Stimulated activated naive B cell treated with anti-CD40 and anti-IgM and Interleukin-4, amounts not matched to agents 10 μg/mL and 1 μg/mL and 100 μg/mL, for 72 hours (primary cell): ENCODE measurements around the gene TSC22D1.
"Not testable (repeated sequence)": the region's sequence is repeated elsewhere in the genome, so short reads cannot be mapped to it uniquely, and the experiment has no call there.

ENCODE experiments used
- ATAC-seq, 2 donors: fragments of 150-1000 bp; cut with Tn5 transposase; replicated peaks; 2 replicates each; pipeline ENCODE4 v1.10.0; 2021; ENCODE audit warnings: moderate library complexity in 1 of 2
- DNase-seq: peaks from one replicate; pipeline ENCODE4 v3.0.0; 2021
- H3K27ac Mint-ChIP-seq: one replicate; pipeline ENCODE4 v1.8.0; 2022; ENCODE audit warnings: mild to moderate bottlenecking, mixed read lengths
- H3K27me3 Mint-ChIP-seq, 2 donors: one replicate each; pipeline ENCODE4 v1.8.0; 2022; ENCODE audit warnings: mixed read lengths in 2 of 2
- H3K36me3 Mint-ChIP-seq, 2 donors: one replicate each; pipeline ENCODE4 v1.8.0; 2022; ENCODE audit warnings: mixed read lengths in 2 of 2, mild to moderate bottlenecking in 1 of 2
- H3K4me1 Mint-ChIP-seq, 2 donors: one replicate each; pipeline ENCODE4 v1.8.0; 2022; ENCODE audit warnings: mixed read lengths in 2 of 2, mild to moderate bottlenecking in 1 of 2
- H3K4me3 Mint-ChIP-seq, 2 donors: one replicate each; pipeline ENCODE4 v1.8.0; 2022; ENCODE audit warnings: mild to moderate bottlenecking in 2 of 2, mixed read lengths in 2 of 2, moderate library complexity in 1 of 2
- H3K9me3 Mint-ChIP-seq, 2 donors: one replicate each; pipeline ENCODE4 v1.8.0; 2022; ENCODE audit warnings: mixed read lengths in 2 of 2, mild to moderate bottlenecking in 1 of 2

Gene TSC22D1

DNA sequence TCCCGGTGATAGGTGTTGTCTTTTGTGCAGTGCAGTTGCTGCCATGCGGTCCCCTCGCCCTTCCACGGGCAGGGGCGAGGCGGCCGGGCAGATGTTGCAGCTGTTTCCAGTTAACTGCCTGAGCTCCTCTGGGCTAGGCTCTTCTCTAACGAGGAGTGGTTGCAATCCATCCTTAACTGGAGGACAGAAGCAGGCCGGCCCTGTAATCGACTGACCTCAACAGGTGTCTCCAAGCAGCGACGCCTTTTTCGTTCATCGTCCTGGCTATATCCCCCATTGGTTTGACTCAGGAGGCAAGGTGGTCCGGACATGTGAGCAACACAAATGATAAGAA is 1.9 kb upstream of the TSC22D1 start:
- ATAC-seq, result no peak
- peak overlapping the region; percentile 81 for H3K27ac Mint-ChIP-seq
- H3K4me3 Mint-ChIP-seq, result peak overlapping the region; percentile 93 to 97
- H3K9me3 Mint-ChIP-seq, result no peaks in the 10 kb centered on the region
- peaks cover 14 to 20% of the 10 kb centered on the region in 2 donors for H3K36me3 Mint-ChIP-seq
- DNase-seq, result no peak
- H3K4me1 Mint-ChIP-seq, result peaks cover 16 to 26% of the 10 kb centered on the region in 2 donors
- H3K27me3 Mint-ChIP-seq, result peaks cover 9 to 10% of the 10 kb centered on the region in 2 donors

DNA sequence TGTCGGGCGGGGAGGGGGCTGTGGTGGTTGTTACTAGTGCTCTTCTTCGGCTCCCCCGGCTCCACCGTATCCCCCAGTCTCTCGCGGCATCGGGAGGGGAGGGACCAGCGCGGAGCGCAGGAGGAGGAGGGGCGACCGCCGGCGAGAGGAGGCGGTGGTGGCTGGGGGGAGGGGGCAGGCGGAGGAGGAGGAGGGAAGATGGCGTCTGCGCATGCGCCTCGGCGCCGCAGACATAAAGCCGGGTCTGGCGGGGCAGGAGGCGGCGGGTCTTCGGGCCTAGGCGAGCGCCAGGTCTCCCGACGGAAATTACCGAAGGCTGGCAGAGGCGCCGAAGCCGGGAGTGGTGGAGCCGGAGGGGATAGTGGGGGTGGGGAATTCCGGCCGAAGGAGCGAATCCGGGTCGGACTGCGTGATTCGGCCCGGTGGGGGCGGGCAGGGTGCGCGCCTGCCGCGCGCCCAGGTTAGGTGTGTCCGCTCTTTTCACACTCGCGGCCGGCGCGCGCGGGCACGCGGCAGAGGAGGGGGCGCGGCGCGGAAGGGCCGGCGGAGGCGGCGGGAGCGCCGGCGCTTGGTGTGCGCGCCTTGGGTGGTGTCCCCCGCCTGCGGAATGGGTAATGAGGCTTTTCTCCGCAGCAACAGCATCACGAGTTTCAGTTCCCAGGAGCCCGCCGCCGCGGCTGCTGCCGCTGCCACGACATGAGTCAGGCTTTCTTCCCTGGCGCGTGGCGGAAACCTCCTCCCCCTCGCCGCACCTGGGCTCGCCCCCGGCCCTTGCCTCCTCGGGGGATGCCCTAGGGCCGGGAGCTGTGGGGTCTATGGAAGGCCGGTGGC is 1.3 kb upstream of the TSC22D1 start:
- peaks cover 9 to 10% of the 10 kb centered on the region in 2 donors for H3K27me3 Mint-ChIP-seq
- H3K9me3 Mint-ChIP-seq, result no peaks in the 10 kb centered on the region

DNA sequence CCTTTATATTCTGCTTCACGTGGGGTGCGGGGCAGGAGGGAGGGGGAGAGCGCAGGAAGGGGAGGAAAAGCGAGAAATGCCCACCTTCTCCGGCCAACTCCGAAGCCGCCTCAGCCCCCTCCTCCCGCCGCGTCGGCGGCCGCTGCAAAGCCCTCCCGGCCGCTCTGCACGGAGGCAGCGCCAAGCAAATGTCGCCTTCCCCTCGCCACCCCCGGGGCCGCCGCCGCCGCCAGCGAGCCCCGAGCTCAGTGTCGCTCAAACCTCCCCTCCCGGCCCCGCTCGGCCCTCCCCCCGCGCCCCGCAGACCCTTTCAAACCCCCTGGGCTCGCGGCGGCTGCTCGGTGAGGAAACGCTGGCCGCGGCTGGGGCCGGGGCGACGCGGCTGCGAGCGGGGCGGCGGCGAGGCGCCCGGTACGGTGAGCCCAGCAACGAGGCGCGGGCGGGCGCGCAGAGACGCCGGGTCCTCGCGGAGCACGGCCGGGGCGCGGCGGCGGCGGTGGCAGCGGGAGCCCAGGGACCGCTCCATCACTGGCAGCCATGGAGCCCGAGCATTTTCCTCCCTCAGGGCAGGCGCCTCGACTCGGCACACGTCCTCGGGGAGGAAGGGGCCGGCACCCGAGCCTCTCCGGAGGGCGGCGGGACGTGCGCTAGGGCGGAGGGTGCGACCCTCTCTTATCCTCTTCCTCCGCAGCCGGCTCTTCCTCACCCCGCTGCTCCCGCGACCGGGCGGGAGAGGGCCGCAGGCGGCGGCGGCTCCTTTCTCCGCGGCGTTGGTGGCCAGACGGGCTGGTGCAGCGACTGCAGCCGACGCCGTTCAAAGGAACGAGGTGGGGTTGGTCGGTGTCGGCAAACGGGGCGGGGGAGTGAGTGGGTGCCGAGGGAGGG is 463 bp upstream of the TSC22D1 start:
- peaks cover 9 to 10% of the 10 kb centered on the region in 2 donors for H3K27me3 Mint-ChIP-seq
- peaks cover 20 to 37% of the 10 kb centered on the region in 2 donors for H3K4me1 Mint-ChIP-seq
- H3K9me3 Mint-ChIP-seq, result no peaks in the 10 kb centered on the region
- peak; percentile 8 for DNase-seq
- peak overlapping the region; percentile 93 to 97 for H3K4me3 Mint-ChIP-seq
- H3K27ac Mint-ChIP-seq, result peak overlapping the region; percentile 96
- peak; percentile 20 to 40 for ATAC-seq
- peaks cover 14 to 30% of the 10 kb centered on the region in 2 donors for H3K36me3 Mint-ChIP-seq

More for the DNA sequence above, 1.3 kb upstream of the TSC22D1 start:
- peaks cover 14 to 24% of the 10 kb centered on the region in 2 donors for H3K36me3 Mint-ChIP-seq
- peak; percentile 91 for DNase-seq
- H3K27ac Mint-ChIP-seq, result peak overlapping the region; percentile 96
- ATAC-seq, result peak; percentile 74 to 77
- H3K4me3 Mint-ChIP-seq, result peak overlapping the region; percentile 93 to 97
- H3K4me1 Mint-ChIP-seq, result peaks cover 17 to 32% of the 10 kb centered on the region in 2 donors

DNA sequence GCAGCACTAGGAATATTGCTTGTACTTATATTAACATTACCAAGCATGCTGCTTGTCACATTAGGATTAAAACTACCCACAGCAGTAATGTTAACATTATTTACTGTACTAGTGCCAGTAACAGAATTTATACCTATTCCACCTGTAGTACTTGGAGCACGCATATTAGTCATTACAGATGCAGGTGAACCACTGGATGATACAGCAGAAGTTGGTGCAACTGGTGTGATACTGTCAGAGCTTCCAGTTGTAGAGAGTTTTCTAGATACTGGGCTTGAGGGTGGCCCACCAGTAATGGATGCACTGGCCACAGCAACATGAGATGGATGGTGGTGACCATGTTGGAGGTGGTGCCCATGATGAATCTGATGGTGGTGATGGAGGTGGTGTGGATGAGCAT is 1.1 kb downstream of the TSC22D1 start:
- Mint-ChIP-seq H3K36me3 (peaks cover 14 to 30% of the 10 kb centered on the region in 2 donors), H3K9me3 (no peaks in the 10 kb centered on the region), H3K27me3 (peaks cover 9 to 10% of the 10 kb centered on the region in 2 donors), H3K27ac (no peak overlapping the region), H3K4me3 (peak overlapping the region; percentile 93 to 97), H3K4me1 (peaks cover 20 to 37% of the 10 kb centered on the region in 2 donors)
- no peak for ATAC-seq
- DNase-seq, result no peak

DNA sequence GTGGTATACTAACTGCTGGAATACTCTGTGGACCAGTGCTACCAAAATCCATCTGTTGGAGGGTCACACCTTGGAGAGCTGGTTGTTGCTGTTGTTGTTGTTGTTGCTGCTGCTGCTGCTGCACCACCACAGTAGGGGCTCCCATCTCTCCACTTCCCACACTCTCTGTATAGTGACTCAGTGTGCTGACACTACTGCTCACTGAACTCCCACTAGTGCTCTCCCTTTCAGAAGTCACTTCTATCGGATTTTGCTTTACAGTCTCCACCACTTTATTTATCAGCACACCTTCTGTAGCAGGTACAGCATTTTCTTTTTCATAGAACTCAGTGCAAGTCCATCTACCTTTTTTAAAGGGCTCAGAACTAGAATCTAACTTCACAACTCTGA is 1.7 kb downstream of the TSC22D1 start:
- peaks cover 20 to 37% of the 10 kb centered on the region in 2 donors for H3K4me1 Mint-ChIP-seq
- ATAC-seq, result no peak
- H3K27ac Mint-ChIP-seq, result no peak overlapping the region
- no peak for DNase-seq
- H3K9me3 Mint-ChIP-seq, result no peaks in the 10 kb centered on the region
- peaks cover 14 to 30% of the 10 kb centered on the region in 2 donors for H3K36me3 Mint-ChIP-seq
- H3K27me3 Mint-ChIP-seq, result peaks cover 9 to 10% of the 10 kb centered on the region in 2 donors
- H3K4me3 Mint-ChIP-seq, result no peak overlapping the region

DNA sequence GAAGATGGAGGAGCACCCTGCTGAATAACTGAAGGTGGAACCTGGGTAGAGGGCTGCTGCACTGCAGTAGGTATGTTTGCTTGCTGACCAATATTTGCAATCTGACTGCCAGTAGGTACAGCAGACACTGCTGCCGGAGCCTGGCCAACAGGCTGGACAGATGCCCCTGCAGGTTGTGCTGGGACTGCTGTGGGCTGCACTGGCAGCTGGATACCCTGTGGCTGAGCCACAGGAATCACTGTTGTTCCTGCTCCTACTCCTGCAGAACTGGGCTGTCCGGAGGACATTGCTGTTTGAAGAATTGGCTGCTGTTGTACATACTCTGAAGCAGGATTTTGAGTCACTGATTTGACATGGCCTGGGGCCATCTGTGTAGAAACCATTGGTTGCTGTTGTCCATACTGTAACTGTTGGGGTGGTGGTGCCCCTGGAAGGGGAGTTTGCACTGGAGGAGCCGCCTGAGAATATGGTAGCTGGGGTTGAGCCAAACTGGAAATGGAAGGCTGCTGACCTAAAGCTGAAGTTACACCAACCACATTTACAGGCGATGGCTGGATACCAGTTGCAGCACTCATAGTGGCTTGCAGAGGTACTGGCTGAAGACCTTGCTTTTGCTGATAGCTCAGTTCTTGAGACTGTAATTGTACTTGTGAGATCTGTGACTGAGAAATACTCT is 2.2 kb downstream of the TSC22D1 start:
- no peak for ATAC-seq
- Mint-ChIP-seq H3K4me3 (no peak overlapping the region), H3K9me3 (no peaks in the 10 kb centered on the region), H3K27me3 (peaks cover 9 to 10% of the 10 kb centered on the region in 2 donors), H3K36me3 (peaks cover 14 to 30% of the 10 kb centered on the region in 2 donors), H3K4me1 (peaks cover 20 to 37% of the 10 kb centered on the region in 2 donors), H3K27ac (no peak overlapping the region)
- no peak for DNase-seq

DNA sequence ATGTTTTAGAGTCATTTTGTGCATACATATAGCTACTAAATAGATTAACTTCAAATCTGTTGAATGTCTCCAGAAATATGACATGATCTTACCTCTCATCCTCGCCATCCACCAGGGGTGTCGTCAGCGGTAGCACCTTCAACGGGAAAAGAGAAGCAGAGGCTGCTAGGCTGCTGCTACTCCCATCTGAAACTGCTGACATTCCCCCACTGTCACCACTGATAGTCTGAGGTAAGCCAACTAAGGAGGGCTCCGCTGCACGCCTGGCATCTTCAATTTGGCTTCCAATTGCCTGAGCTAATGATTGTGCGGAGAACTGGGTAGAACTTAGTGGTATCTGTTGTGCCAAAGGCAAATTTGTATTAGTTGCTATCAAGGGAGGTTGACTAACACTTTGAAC is 3.1 kb downstream of the TSC22D1 start:
- peaks cover 14 to 30% of the 10 kb centered on the region in 2 donors for H3K36me3 Mint-ChIP-seq
- peaks cover 16 to 32% of the 10 kb centered on the region in 2 donors for H3K4me1 Mint-ChIP-seq
- peaks cover 6 to 9% of the 10 kb centered on the region in 2 donors for H3K27me3 Mint-ChIP-seq
- no peaks in the 10 kb centered on the region for H3K9me3 Mint-ChIP-seq
- H3K4me3 Mint-ChIP-seq, result no peak overlapping the region
- no peak overlapping the region for H3K27ac Mint-ChIP-seq
- ATAC-seq (no peak), DNase-seq (no peak)

DNA sequence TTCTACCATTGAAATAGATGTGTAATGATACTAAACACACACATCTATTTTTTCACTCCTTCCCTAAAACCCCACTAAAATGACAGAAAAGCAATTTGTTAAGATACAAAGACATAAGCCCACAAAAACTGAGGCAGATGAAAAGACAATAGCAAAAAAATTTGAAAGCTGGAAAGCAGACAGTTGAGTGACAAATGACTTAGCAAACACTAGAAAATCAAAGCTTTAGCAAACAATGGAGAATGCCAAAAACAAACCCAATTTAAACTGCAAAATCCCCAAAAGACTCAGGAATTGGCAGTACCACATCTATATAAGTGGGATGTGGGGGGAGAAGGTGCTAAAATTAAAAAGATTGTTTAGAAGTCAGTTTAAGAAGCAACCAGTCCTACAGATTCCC is 9.5 kb downstream of the TSC22D1 start:
- DNase-seq (no peak), ATAC-seq (no peak)
- Mint-ChIP-seq H3K4me1 (peaks cover 0 to 5% of the 10 kb centered on the region in 2 donors), H3K36me3 (no peaks in the 10 kb centered on the region), H3K9me3 (no peaks in the 10 kb centered on the region), H3K27ac (no peak overlapping the region), H3K27me3 (peaks cover 0 to 3% of the 10 kb centered on the region in 2 donors), H3K4me3 (no peak overlapping the region)

DNA sequence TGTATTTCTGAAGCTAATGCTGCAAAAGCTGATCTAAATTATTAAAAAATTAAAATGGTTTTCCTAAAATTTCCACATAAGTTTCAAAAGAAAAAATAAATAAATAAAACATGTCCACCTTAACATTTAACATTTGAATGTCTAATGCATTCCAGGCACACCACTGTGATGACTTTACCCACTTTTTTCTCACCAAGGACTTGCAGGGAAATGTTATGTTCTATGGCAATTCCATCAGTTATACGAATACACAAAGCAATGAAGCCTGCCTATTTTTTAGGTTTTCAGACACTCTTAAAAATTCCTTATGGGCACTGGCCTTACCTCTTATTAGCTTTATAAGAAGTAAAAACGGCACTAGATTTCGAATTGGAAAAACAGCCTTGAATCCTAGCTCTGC is 10.2 kb downstream of the TSC22D1 start:
- no peak overlapping the region for H3K4me3 Mint-ChIP-seq
- H3K27ac Mint-ChIP-seq, result no peak overlapping the region
- H3K9me3 Mint-ChIP-seq, result no peaks in the 10 kb centered on the region
- H3K4me1 Mint-ChIP-seq, result peaks cover 0 to 5% of the 10 kb centered on the region in 2 donors
- no peak for ATAC-seq
- peaks cover 0 to 3% of the 10 kb centered on the region in 2 donors for H3K27me3 Mint-ChIP-seq
- H3K36me3 Mint-ChIP-seq, result no peaks in the 10 kb centered on the region
- no peak for DNase-seq

DNA sequence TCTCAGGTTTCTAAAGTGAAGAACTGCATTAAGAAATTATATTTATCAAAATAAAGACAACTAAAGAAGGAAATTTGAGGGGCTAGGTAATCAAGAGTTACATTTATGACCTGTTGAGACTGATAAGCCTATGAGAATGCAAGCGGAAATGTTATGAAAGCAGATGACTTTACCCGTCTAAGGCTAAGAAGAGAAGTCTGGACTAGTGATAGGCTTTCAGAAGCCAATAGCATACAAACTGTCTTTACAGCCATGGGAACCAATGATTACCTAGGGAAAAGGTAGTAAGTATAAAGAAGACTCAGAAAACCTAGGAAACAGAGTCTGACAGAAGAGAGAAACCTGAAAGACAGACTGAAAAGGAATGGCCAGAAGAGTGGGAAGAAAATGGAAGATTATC is 11.2 kb downstream of the TSC22D1 start:
- H3K4me1 Mint-ChIP-seq, result peaks cover 0 to 5% of the 10 kb centered on the region in 2 donors
- peaks cover 0 to 3% of the 10 kb centered on the region in 2 donors for H3K27me3 Mint-ChIP-seq
- DNase-seq, result no peak
- no peak overlapping the region for H3K27ac Mint-ChIP-seq
- no peak overlapping the region for H3K4me3 Mint-ChIP-seq
- no peaks in the 10 kb centered on the region for H3K36me3 Mint-ChIP-seq
- no peaks in the 10 kb centered on the region for H3K9me3 Mint-ChIP-seq
- ATAC-seq, result no peak

DNA sequence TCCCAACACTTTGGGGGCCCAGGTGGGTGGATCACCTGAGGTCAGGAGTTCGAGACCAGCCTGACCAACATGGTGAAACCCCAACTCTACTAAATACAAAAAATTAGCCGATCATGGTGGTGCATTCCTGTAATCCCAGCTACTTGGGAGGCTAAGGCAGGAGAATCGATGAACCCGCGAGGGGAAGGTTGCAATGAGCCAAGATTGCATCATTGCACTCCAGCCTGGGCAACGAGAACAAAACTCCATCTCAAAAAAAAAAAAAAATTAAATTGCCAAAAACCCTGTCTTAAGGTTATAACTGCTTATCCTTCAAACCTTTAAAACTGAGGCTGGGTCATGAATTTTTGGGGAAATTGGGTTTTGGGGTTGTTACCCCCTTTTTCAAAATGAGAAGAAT is 13.3 kb downstream of the TSC22D1 start:
- not testable (repeated sequence) for H3K9me3 Mint-ChIP-seq, H3K4me1 Mint-ChIP-seq, DNase-seq, H3K27me3 Mint-ChIP-seq, H3K27ac Mint-ChIP-seq, H3K36me3 Mint-ChIP-seq, ATAC-seq, H3K4me3 Mint-ChIP-seq

DNA sequence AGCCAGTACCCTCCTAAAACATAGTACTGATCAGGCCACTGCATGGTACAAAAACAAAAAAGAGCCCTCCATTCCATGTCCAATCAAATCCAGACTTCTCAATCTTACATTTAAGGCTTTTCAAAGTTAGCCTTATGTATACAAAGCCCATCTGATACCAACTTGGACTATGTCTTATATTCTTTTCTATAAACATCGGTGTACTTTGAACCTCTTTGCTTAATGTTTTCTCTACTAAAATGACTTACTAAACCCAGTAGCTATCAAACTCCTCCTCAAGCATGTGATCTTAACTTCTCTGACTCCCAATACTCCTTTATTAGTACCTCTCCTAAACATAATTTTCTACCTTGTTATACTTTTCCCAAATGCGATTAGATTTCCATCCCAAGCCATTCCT is 14.8 kb downstream of the TSC22D1 start:
- Mint-ChIP-seq H3K36me3 (no peaks in the 10 kb centered on the region), H3K4me1 (peaks cover 0 to under 1% of the 10 kb centered on the region in 2 donors), H3K9me3 (no peaks in the 10 kb centered on the region), H3K4me3 (no peak overlapping the region), H3K27me3 (no peaks in the 10 kb centered on the region), H3K27ac (no peak overlapping the region)
- no peak for DNase-seq
- ATAC-seq, result no peak

DNA sequence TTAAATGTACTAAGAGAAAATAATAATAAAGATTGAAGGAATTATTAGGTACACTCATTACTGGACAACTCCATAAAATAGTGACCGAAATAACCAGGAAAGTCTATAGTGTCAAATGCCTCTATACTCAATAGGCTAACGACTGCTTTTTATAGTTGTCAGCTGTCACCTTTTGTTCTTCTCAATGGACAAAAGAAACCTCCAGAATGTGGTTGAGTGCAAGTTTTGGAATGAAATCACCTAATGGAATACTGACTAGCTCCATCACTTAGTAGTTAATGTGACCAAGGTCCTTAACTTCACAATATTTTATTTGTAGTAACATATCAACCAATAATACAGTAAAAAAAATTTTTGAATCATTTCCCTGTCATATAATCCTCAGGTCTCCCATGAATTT is 18.1 kb downstream of the TSC22D1 start:
- no peak for ATAC-seq

DNA sequence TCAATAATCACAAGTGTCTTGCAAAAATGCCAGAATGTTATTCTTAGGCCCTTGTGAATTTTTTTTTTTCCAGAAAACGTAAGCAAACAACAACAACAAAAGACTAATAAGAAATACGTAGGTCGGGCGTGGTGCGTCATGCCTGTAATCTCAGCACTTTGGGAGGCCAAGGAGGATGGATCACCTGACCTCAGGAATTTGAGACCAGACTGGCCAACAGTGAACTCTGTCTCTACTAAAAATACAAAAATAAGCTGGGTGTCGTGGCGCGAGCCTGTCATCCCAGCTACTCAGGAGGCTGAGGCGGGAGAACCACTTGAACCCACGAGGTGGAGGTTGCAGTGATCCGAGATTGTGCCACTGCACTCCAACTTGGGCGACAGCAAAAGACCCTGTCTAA is 20.9 kb downstream of the TSC22D1 start:
- no peaks in the 10 kb centered on the region for H3K9me3 Mint-ChIP-seq
- DNase-seq (no peak), ATAC-seq (no peak)
- H3K27me3 Mint-ChIP-seq, result no peaks in the 10 kb centered on the region
- H3K27ac Mint-ChIP-seq, result no peak overlapping the region
- H3K4me1 Mint-ChIP-seq, result no peaks in the 10 kb centered on the region
- H3K4me3 Mint-ChIP-seq, result no peak overlapping the region
- H3K36me3 Mint-ChIP-seq, result peaks cover 0 to 2% of the 10 kb centered on the region in 2 donors

More for the DNA sequence above, 18.1 kb downstream of the TSC22D1 start:
- no peaks in the 10 kb centered on the region for H3K9me3 Mint-ChIP-seq
- no peaks in the 10 kb centered on the region for H3K36me3 Mint-ChIP-seq
- no peak overlapping the region for H3K4me3 Mint-ChIP-seq
- no peaks in the 10 kb centered on the region for H3K4me1 Mint-ChIP-seq
- H3K27ac Mint-ChIP-seq, result no peak overlapping the region
- DNase-seq, result no peak
- no peaks in the 10 kb centered on the region for H3K27me3 Mint-ChIP-seq
